Sigmoid colon (tissue), 7 donors: ENCODE data around the gene RGL4. TPM values are rescaled to one million over a fixed set of nuclear protein-coding genes. Genes with fewer than 3 reads are reported as not detected.

ENCODE experiments used
- DNase-seq: peaks from one replicate; pipeline ENCODE4 v3.0.0-alpha.2; 2019
- H3K27ac ChIP-seq, 4 donors: fragments of 200-600 bp; sonication (generic); one replicate each; pipeline ENCODE4 v1.5.1; 2016 to 2019; ENCODE audit warnings: mild to moderate bottlenecking in 1 of 4
- H3K27me3 ChIP-seq, 3 donors: fragments of 200-600 bp; sonication (generic); one replicate each; pipeline ENCODE4 v1.5.1; 2019; ENCODE audit warnings: mild to moderate bottlenecking in 1 of 3
- H3K36me3 ChIP-seq, 4 donors: fragments of 200-600 bp; sonication (generic); one replicate each; pipeline ENCODE4 v1.5.1; 2016 to 2019
- H3K4me1 ChIP-seq, 4 donors: fragments of 200-600 bp; sonication (generic); one replicate each; pipeline ENCODE4 v1.5.1; 2017 to 2019
- H3K4me3 ChIP-seq, 4 donors: fragments of 200-600 bp; sonication (generic); one replicate each; pipeline ENCODE4 v1.5.1; 2017 to 2019; ENCODE audit warnings: mild to moderate bottlenecking in 2 of 4, moderate library complexity in 1 of 4
- H3K9me3 ChIP-seq, 4 donors: fragments of 200-600 bp in 3 of 4; sonication (generic) in 3 of 4; one replicate each; pipeline versions ENCODE4 v1.5.1 to v1.6.1; 2013 to 2019
- EP300 ChIP-seq, 4 donors: sonication (generic); formaldehyde crosslinking; IDR thresholded peaks; one replicate each; pipeline ENCODE4 v1.6.1; 2017; ENCODE audit warnings: antibody characterized with exemption in 4 of 4
- POLR2A ChIP-seq, 2 donors: fragments of 450-650 bp; IDR thresholded peaks; one replicate each; pipeline ENCODE4 v1.6.1; 2016; ENCODE audit warnings: antibody characterized with exemption in 2 of 2, mild to moderate bottlenecking in 2 of 2, moderate library complexity in 2 of 2
- POLR2AphosphoS5 ChIP-seq, 4 donors: sonication (generic); formaldehyde crosslinking; IDR thresholded peaks; one replicate each; pipeline ENCODE4 v1.6.1; 2017; ENCODE audit warnings: antibody characterized with exemption in 4 of 4
- WGBS, 2 donors: extraction: QIAGEN DNeasy Blood & Tissue Kit; methylation state at CpG; one replicate each; pipeline ENCODE4 v1.1.7; 2013; 5-methylcytosine and 5-hydroxymethylcytosine counted together
- intact Hi-C: fragments of 100-400 bp; cut with DNase I; formaldehyde crosslinking; loops from one replicate; pipeline ENCODE4 v1.15.1; 2023
- polyA plus RNA-seq, 3 donors: library from polyadenylated mRNA; stranded (reverse); fragments of 200-250 nt; gene quantifications; one replicate each; pipeline ENCODE4 v1.2.3, GENCODE V29; 2013
- total RNA-seq, 4 donors: library from RNA; depleted of rRNA; stranded (reverse); fragments of >200 nt; gene quantifications; one replicate each; pipeline ENCODE4 v1.1.0, GENCODE V29; 2016
- TF ChIP-seq, protein P1 (sequence below), 4 experiments: fragments of 450-650 bp in 3 of 4; fragments of 200-600 bp in 1 of 4; IDR thresholded peaks; one replicate each; pipeline ENCODE4 v1.5.1; 2016 to 2019; ENCODE audit warnings: antibody characterized with exemption in 4 of 4, mild to moderate bottlenecking in 3 of 4, moderate library complexity in 2 of 4
- donor health status: healthy with polysubstance abuse.
- donor health status: Bipolar disorder and iron deficiency.
- donor health status: healthy.

Gene RGL4
- total and polyA plus RNA-seq, 7 donors = 1.8 to 3.2 (median 2.8) TPM; not detected in 4

DNA sequence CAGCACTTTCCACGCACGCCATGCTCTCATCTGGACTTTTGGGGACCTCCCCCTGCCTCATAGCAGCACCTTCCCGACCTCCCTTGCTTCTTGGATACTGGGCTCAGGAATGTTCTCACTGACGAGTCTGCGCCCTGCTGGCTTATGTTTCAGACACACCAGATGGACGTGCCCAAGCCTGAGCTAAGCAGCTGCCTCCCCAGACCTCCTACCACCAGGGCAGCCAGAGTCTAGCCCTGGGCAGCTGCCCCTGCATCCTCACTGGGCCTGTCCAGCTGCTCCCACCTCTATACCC is 13.2 kb upstream of the RGL4 start:
- intact Hi-C loops = no loop called here
- WGBS, 2 donors = 91 to 93% methylated on average over 6 of the region's 6 CpGs
- DNase-seq = peak; percentile 39
- H3K4me3 ChIP-seq = no peak overlapping the region
- H3K27me3 ChIP-seq = no peaks in the 10 kb centered on the region
- H3K27ac ChIP-seq = no peak overlapping the region
- H3K9me3 ChIP-seq = no peaks in the 10 kb centered on the region
- no peaks in the 10 kb centered on the region for H3K4me1 ChIP-seq
- TF ChIP-seq POLR2A (IDR thresholded peaks at IDR 0.05) (no peak), POLR2AphosphoS5 (IDR thresholded peaks at IDR 0.05) (no peak), EP300 (IDR thresholded peaks at IDR 0.05) (no peak)
- TF ChIP-seq, protein P1, sequence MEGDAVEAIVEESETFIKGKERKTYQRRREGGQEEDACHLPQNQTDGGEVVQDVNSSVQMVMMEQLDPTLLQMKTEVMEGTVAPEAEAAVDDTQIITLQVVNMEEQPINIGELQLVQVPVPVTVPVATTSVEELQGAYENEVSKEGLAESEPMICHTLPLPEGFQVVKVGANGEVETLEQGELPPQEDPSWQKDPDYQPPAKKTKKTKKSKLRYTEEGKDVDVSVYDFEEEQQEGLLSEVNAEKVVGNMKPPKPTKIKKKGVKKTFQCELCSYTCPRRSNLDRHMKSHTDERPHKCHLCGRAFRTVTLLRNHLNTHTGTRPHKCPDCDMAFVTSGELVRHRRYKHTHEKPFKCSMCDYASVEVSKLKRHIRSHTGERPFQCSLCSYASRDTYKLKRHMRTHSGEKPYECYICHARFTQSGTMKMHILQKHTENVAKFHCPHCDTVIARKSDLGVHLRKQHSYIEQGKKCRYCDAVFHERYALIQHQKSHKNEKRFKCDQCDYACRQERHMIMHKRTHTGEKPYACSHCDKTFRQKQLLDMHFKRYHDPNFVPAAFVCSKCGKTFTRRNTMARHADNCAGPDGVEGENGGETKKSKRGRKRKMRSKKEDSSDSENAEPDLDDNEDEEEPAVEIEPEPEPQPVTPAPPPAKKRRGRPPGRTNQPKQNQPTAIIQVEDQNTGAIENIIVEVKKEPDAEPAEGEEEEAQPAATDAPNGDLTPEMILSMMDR (IDR thresholded peaks at IDR 0.05) = no peak
- peaks cover 0 to 25% (median 7%) of the 10 kb centered on the region in 4 donors for H3K36me3 ChIP-seq

DNA sequence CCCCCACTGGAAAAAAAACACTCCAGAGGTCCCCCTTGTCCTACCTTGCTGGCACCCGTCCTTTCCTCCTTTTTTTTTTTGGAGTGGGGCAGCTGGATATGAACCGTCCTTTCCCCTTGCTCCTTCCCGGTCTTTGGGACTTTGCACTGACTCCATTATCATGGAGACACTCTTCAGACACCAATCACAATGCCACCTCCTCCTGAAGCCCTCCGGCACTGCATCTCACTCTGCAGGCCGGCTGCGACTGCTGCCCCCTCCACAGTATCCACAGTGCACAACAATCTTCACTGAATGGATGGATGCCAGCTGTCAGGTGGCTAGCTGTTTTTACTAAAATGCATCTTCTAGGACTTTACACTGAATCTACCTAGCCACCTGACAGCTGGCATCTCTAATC is 12.7 kb upstream of the RGL4 start:
- no peak for TF ChIP-seq EP300 (IDR thresholded peaks at IDR 0.05)
- TF ChIP-seq, protein P1 (IDR thresholded peaks at IDR 0.05) = no peak
- no peak for TF ChIP-seq POLR2AphosphoS5 (IDR thresholded peaks at IDR 0.05)
- TF ChIP-seq POLR2A (IDR thresholded peaks at IDR 0.05) = no peak
- Histone ChIP-seq H3K27ac (no peak overlapping the region), H3K36me3 (peaks cover 0 to 30% (median 7%) of the 10 kb centered on the region in 4 donors), H3K9me3 (no peaks in the 10 kb centered on the region), H3K4me3 (no peak overlapping the region), H3K4me1 (no peaks in the 10 kb centered on the region), H3K27me3 (no peaks in the 10 kb centered on the region)
- WGBS, 2 donors = 92 to 96% methylated on average over 6 of the region's 6 CpGs
- intact Hi-C loops = no loop called here
- peak; percentile 19 for DNase-seq

DNA sequence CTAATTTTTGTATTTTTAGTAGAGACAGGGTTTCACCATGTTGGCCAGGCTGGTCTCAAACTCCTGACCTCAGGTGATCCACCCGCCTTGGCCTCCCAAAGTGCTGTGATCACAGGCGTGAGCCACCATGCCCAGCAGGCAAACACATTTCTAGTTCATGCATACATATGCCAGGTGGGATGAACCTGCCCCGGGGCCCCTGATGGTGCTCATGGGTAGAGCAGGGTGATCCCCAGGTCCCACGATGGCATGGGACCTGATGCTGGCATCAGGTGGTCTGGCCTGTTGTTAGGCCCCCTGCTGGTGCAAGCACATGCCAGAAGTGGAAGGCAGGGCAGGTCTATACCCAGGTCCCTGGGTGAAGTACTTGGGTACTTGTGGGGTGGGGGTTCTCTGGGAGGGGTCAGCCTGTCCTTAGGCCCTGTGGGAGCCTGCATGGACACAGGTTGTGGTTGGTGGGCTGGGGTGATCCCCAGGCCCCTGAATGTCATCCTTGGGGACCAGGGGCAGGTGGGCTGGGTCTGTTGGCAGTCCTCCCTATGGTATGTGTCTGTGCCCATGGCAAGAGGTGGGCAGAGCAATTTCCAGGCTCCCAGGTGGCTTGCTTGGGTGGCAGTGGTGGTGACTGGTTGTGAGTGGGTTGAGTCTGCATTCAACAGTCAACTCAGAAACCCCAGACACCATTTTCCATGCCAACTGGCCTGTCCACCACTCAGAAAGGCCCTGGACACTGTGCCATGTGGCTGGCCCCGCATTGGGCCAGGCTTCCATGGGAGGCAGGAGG is 9.6 kb upstream of the RGL4 start:
- peaks cover 0 to 37% (median 7%) of the 10 kb centered on the region in 4 donors for H3K36me3 ChIP-seq
- DNase-seq = peak; percentile 52
- no peaks in the 10 kb centered on the region for H3K9me3 ChIP-seq
- intact Hi-C loops = no loop called here
- 85 to 95% methylated on average over 5 of the region's 5 CpGs for WGBS, 2 donors
- no peak for TF ChIP-seq EP300 (IDR thresholded peaks at IDR 0.05)
- TF ChIP-seq, protein P1 (IDR thresholded peaks at IDR 0.05) = no peak
- TF ChIP-seq POLR2A (IDR thresholded peaks at IDR 0.05) = no peak
- TF ChIP-seq POLR2AphosphoS5 (IDR thresholded peaks at IDR 0.05) = no peak
- no peak overlapping the region for H3K4me3 ChIP-seq
- H3K27ac ChIP-seq = no peak overlapping the region
- H3K27me3 ChIP-seq = no peaks in the 10 kb centered on the region
- H3K4me1 ChIP-seq = no peaks in the 10 kb centered on the region

DNA sequence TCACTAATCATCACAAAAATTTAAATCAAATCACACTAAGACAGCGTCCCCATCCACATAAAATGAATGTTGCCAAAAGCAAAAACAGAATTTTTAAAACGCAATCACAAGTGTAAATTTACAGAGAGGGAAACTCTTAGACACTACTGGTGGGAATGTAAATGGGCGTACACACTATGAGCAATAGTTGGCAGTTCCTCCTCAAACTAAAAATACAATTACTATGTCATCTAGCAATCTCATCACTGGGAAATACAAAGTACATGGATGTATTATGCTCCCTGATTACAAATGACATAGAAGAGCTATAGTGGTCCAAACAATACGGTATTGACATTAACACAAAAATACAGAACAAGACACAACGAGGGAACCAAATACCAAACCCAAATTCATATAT is 8.7 kb upstream of the RGL4 start:
- H3K4me1 ChIP-seq = no peaks in the 10 kb centered on the region
- intact Hi-C loops = no loop called here
- no peak for TF ChIP-seq POLR2AphosphoS5 (IDR thresholded peaks at IDR 0.05)
- TF ChIP-seq POLR2A (IDR thresholded peaks at IDR 0.05) = no peak
- TF ChIP-seq, protein P1 (IDR thresholded peaks at IDR 0.05) = no peak
- TF ChIP-seq EP300 (IDR thresholded peaks at IDR 0.05) = no peak
- no peak overlapping the region for H3K27ac ChIP-seq
- no peaks in the 10 kb centered on the region for H3K27me3 ChIP-seq
- 56 to 94% methylated on average over 5 of the region's 5 CpGs for WGBS, 2 donors
- peaks cover 0 to 37% (median 7%) of the 10 kb centered on the region in 4 donors for H3K36me3 ChIP-seq
- H3K9me3 ChIP-seq = no peaks in the 10 kb centered on the region
- no peak for DNase-seq
- H3K4me3 ChIP-seq = no peak overlapping the region
